Calu3 (cell line): ENCODE data around the gene SORCS3. TPM values are rescaled to one million over a fixed set of nuclear protein-coding genes. Genes with fewer than 3 reads are reported as not detected.

Experiments used
- BruUV-seq: library from RNA; stranded (reverse); fragments of 400-500 nt; replicated peaks from 2 replicates; lab custom pipeline; 2021; lab: Mats Ljungman, UMichigan
- CTCF ChIA-PET: fragments of 300-600 bp; sonication (Branson Sonifier 250); formaldehyde crosslinking; loops from one replicate; lab custom pipeline; 2022; ENCODE audit warnings: antibody characterized with exemption; lab: Charles Lee
- DNase-seq: peaks from one replicate; pipeline ENCODE4 v3.0.0; 2022
- H3K27ac Mint-ChIP-seq: one replicate; pipeline ENCODE4 v1.8.0; 2022; ENCODE audit warnings: mixed read lengths; ENCODE audit not compliant: unreplicated experiment
- H3K27me3 Mint-ChIP-seq: one replicate; pipeline ENCODE4 v1.8.0; 2022; ENCODE audit warnings: mixed read lengths; ENCODE audit not compliant: unreplicated experiment
- H3K36me3 Mint-ChIP-seq: one replicate; pipeline ENCODE4 v1.8.0; 2022; ENCODE audit warnings: mild to moderate bottlenecking, moderate library complexity, mixed read lengths; ENCODE audit not compliant: insufficient read depth, unreplicated experiment
- H3K4me1 Mint-ChIP-seq: one replicate; pipeline ENCODE4 v1.8.0; 2022; ENCODE audit warnings: mild to moderate bottlenecking, low read depth, mixed read lengths; ENCODE audit not compliant: unreplicated experiment
- H3K4me3 Mint-ChIP-seq: one replicate; pipeline ENCODE4 v1.8.0; 2022; ENCODE audit warnings: mild to moderate bottlenecking, low read depth, moderate library complexity, mixed read lengths; ENCODE audit not compliant: unreplicated experiment
- H3K9me3 Mint-ChIP-seq: one replicate; pipeline ENCODE4 v1.8.0; 2022; ENCODE audit warnings: low read depth, mixed read lengths; ENCODE audit not compliant: unreplicated experiment
- intact Hi-C: fragments of 100-400 bp; cut with micrococcal nuclease; formaldehyde crosslinking; loops from one replicate; pipeline ENCODE4 v1.10.0; 2022; ENCODE audit not compliant: unreplicated experiment
- total RNA-seq: library from RNA; stranded (reverse); gene quantifications from 2 replicates; pipeline ENCODE4 v1.2.3, GENCODE V29; 2022
- TF ChIP-seq, protein P1 (sequence below): fragments of 200-600 bp; IDR thresholded peaks from one replicate; pipeline ENCODE4 v1.8.0; 2022; ENCODE audit warnings: antibody characterized with exemption; ENCODE audit not compliant: unreplicated experiment

SORCS3 gene
- total RNA-seq, 1 experiment from 2014 or later = not detected

DNA sequence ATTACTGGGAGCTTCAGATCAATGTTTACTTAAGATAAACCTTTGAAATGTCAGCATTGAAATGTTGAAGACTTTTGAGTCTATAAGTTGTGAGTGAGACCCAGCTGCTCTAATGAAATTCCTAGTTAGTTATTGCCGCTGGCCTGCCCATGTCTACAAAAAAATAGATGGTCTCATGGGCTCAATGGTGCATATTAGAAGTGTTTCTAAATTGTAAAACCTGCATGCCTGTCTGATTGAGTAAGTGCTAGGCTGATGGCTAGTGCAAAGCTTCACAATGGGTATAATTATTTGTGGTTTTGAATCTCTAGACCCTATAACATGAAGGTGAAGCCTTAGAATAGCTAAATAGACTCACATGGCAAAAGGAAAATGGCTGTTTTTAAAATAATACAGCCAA, 234.5 kb downstream of the SORCS3 start:
- Mint-ChIP-seq H3K4me1 (no peaks in the 10 kb centered on the region), H3K4me3 (no peak overlapping the region), H3K27ac (no peak overlapping the region), H3K27me3 (peaks cover 32% of the 10 kb centered on the region), H3K9me3 (no peaks in the 10 kb centered on the region), H3K36me3 (no peaks in the 10 kb centered on the region)
- DNase-seq = no peak
- TF ChIP-seq, protein P1, sequence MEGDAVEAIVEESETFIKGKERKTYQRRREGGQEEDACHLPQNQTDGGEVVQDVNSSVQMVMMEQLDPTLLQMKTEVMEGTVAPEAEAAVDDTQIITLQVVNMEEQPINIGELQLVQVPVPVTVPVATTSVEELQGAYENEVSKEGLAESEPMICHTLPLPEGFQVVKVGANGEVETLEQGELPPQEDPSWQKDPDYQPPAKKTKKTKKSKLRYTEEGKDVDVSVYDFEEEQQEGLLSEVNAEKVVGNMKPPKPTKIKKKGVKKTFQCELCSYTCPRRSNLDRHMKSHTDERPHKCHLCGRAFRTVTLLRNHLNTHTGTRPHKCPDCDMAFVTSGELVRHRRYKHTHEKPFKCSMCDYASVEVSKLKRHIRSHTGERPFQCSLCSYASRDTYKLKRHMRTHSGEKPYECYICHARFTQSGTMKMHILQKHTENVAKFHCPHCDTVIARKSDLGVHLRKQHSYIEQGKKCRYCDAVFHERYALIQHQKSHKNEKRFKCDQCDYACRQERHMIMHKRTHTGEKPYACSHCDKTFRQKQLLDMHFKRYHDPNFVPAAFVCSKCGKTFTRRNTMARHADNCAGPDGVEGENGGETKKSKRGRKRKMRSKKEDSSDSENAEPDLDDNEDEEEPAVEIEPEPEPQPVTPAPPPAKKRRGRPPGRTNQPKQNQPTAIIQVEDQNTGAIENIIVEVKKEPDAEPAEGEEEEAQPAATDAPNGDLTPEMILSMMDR = no peak
- intact Hi-C loops = no loop called here
- BruUV-seq = no TSS peak
- CTCF ChIA-PET = no interaction called here

GRCh38 chr10:104880624-104881398, 239.7 kb downstream of the SORCS3 start:
- intact Hi-C loops = no loop called here
- Mint-ChIP-seq H3K36me3 (no peaks in the 10 kb centered on the region), H3K27me3 (peaks cover 58% of the 10 kb centered on the region), H3K4me3 (no peak overlapping the region), H3K4me1 (no peaks in the 10 kb centered on the region), H3K9me3 (no peaks in the 10 kb centered on the region), H3K27ac (no peak overlapping the region)
- no TSS peak for BruUV-seq
- no peak for DNase-seq
- TF ChIP-seq, protein P1 = no peak
- CTCF ChIA-PET = no interaction called here

DNA sequence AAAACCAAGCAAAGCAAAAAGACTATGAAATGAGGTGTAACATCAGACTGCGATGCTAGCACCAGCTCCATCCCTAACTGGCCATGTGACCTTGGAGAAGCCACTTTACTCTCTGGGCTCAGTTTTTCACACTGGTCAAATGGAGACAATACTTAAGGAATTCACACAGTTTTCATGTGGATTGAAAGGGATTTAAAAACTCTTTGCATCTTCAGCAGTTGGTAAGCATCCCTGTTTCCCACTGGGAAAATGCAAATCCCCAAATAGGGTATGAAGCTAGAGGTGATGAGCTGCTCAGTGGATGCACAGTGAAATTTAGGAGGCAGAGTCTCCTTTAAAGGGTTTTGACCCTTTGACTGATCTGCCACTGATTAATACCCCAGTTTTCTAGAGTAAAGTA, 240.7 kb downstream of the SORCS3 start:
- BruUV-seq = no TSS peak
- Mint-ChIP-seq H3K4me1 (no peaks in the 10 kb centered on the region), H3K36me3 (no peaks in the 10 kb centered on the region), H3K9me3 (no peaks in the 10 kb centered on the region), H3K27me3 (peaks cover 61% of the 10 kb centered on the region), H3K4me3 (no peak overlapping the region), H3K27ac (no peak overlapping the region)
- TF ChIP-seq, protein P1 = no peak
- intact Hi-C loops = no loop called here
- CTCF ChIA-PET = no interaction called here
- DNase-seq = no peak

DNA sequence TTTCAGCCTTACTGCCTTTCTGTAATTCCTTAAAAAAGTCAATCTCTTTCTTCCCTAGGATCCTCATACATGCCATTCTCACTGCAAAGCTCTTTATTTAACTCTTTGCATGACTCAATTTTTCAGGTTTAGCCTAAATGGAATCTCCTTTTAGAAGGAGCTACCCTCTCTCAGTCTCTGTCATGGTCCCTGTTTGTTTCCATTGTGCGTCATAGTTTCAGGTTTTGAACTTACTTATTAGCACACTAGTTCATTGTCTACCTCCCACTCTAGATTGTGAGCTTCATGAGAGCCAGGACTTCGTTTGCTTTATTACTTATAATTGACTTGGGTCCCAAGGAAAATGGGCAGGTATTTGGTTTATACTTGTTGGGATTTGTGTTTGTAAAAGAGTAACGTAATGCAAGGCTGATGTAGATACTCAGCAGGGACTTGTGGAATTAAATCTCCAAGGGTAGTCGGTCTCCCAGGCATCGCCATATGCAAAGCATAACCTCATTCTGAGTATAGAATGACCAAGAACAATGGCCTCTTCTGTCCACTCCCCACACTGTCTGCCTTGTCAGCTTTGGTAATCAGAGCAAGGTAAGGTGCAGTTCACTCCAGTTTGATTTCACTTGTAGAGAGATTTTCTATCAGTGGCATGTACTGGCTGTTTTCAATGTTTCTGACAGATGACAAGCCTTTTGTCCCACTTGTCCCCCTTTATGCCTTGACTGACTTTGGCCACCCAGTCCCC, 252.0 kb downstream of the SORCS3 start:
- DNase-seq = no peak
- Mint-ChIP-seq H3K27ac (no peak overlapping the region), H3K36me3 (no peaks in the 10 kb centered on the region), H3K9me3 (peaks cover 3% of the 10 kb centered on the region), H3K4me1 (no peaks in the 10 kb centered on the region), H3K4me3 (no peak overlapping the region), H3K27me3 (no peaks in the 10 kb centered on the region)
- intact Hi-C loops = no loop called here
- CTCF ChIA-PET = no interaction called here
- TF ChIP-seq, protein P1 = no peak
- BruUV-seq = no TSS peak
